CD14-positive monocyte (primary cell): ENCODE data around the gene SPSB2. TPM values are rescaled to one million over a fixed set of nuclear protein-coding genes. Genes with fewer than 3 reads are reported as not detected.
A peak's percentile ranks its signal among the peaks of the same experiment; 100 is the strongest.

ENCODE experiments used
- DNase-seq, 3 donors: peaks; one replicate each; pipeline ENCODE4 v3.0.0-alpha.2; 2011 to 2022
- H2AFZ ChIP-seq: 2 replicates; pipeline ENCODE4 v1.6.0; 2012; ENCODE audit warnings: mild to moderate bottlenecking, low read depth, low read length, inconsistent platforms; ENCODE audit not compliant: insufficient read depth, poor library complexity, severe bottlenecking
- H3K27ac ChIP-seq, 2 donors: 1 replicate in 1 of 2; 2 replicates in 1 of 2; pipeline ENCODE4 v1.5.1; 2012 to 2013; ENCODE audit warnings: low read length in 2 of 2, control low read depth in 1 of 2, inconsistent platforms in 1 of 2, low read depth in 1 of 2, mild to moderate bottlenecking in 1 of 2
- H3K27me3 ChIP-seq, 2 donors: one replicate each; pipeline versions ENCODE4 v1.6.0 to v1.6.1; 2011 to 2013; ENCODE audit warnings: low read length in 2 of 2; ENCODE audit not compliant: control insufficient read depth in 2 of 2, insufficient read depth in 2 of 2
- H3K36me3 ChIP-seq, 2 donors: replicated peaks in 1 of 2; 1 replicate in 1 of 2; 2 replicates in 1 of 2; pipeline versions ENCODE4 v1.5.1 to v1.6.1; 2012 to 2013; ENCODE audit warnings: low read length in 2 of 2, control low read depth in 1 of 2, inconsistent platforms in 1 of 2, mild to moderate bottlenecking in 1 of 2; ENCODE audit not compliant: insufficient read depth in 2 of 2, control insufficient read depth in 1 of 2
- H3K4me1 ChIP-seq, 2 donors: 1 replicate in 1 of 2; 2 replicates in 1 of 2; pipeline versions ENCODE4 v1.5.1 to v1.6.1; 2012 to 2013; ENCODE audit warnings: low read length in 2 of 2, control low read depth in 1 of 2, inconsistent platforms in 1 of 2, mild to moderate bottlenecking in 1 of 2, moderate library complexity in 1 of 2; ENCODE audit not compliant: insufficient read depth in 2 of 2, control insufficient read depth in 1 of 2
- H3K4me2 ChIP-seq: replicated peaks from 2 replicates; pipeline ENCODE3; 2012; ENCODE audit warnings: low read length, moderate library complexity, mild to moderate bottlenecking; ENCODE audit not compliant: poor library complexity, severe bottlenecking; ENCODE audit errors: extremely low read depth
- H3K4me3 ChIP-seq, 3 experiments: fragments of 200-600 bp in 1 of 3; sonication (generic) in 1 of 3; replicated peaks in 1 of 3; 1 replicate in 2 of 3; 2 replicates in 1 of 3; pipeline ENCODE4 v1.5.1; 2011 to 2013; ENCODE audit warnings: low read length in 3 of 3, mild to moderate bottlenecking in 3 of 3, control low read depth in 2 of 3, low read depth in 2 of 3, inconsistent platforms in 1 of 3, moderate library complexity in 1 of 3
- H3K79me2 ChIP-seq: 2 replicates; pipeline ENCODE4 v1.6.0; 2012; ENCODE audit warnings: mild to moderate bottlenecking, control low read depth, inconsistent platforms, low read length, moderate library complexity; ENCODE audit not compliant: insufficient read depth
- H3K9ac ChIP-seq: 2 replicates; pipeline ENCODE4 v1.6.0; 2017; ENCODE audit warnings: low read length, mild to moderate bottlenecking; ENCODE audit not compliant: insufficient read depth, poor library complexity, severe bottlenecking
- H3K9me3 ChIP-seq, 2 donors: replicated peaks in 1 of 2; 1 replicate in 1 of 2; 2 replicates in 1 of 2; pipeline versions ENCODE4 v1.5.1 to v1.6.1; 2012 to 2013; ENCODE audit warnings: low read length in 2 of 2, control low read depth in 1 of 2; ENCODE audit not compliant: control insufficient read depth in 1 of 2, insufficient read depth in 1 of 2
- H4K20me1 ChIP-seq: 2 replicates; pipeline ENCODE4 v1.6.0; 2012; ENCODE audit warnings: mild to moderate bottlenecking, low read length, control low read depth, moderate library complexity; ENCODE audit not compliant: insufficient read depth
- H3K27ac Mint-ChIP-seq, 7 donors: one replicate each; pipeline ENCODE4 v1.8.0; 2020; ENCODE audit warnings: mild to moderate bottlenecking in 7 of 7, mixed read lengths in 7 of 7, moderate library complexity in 6 of 7, inconsistent platforms in 2 of 7
- H3K27me3 Mint-ChIP-seq, 3 donors: one replicate each; pipeline ENCODE4 v1.8.0; 2021 to 2022; ENCODE audit warnings: low read depth in 3 of 3, mild to moderate bottlenecking in 3 of 3, mixed read lengths in 3 of 3, moderate library complexity in 3 of 3, inconsistent platforms in 1 of 3
- H3K36me3 Mint-ChIP-seq, 2 donors: one replicate each; pipeline ENCODE4 v1.8.0; 2020; ENCODE audit warnings: mixed read lengths in 2 of 2, inconsistent platforms in 1 of 2, mild to moderate bottlenecking in 1 of 2
- H3K4me1 Mint-ChIP-seq: one replicate; pipeline ENCODE4 v1.8.0; 2020; ENCODE audit warnings: mild to moderate bottlenecking, mixed read lengths
- H3K4me3 Mint-ChIP-seq, 2 donors: one replicate each; pipeline ENCODE4 v1.8.0; 2020; ENCODE audit warnings: mild to moderate bottlenecking in 2 of 2, mixed read lengths in 2 of 2, moderate library complexity in 1 of 2
- H3K9me3 Mint-ChIP-seq, 7 donors: one replicate each; pipeline ENCODE4 v1.8.0; 2020 to 2022; ENCODE audit warnings: mixed read lengths in 7 of 7, mild to moderate bottlenecking in 6 of 7, moderate library complexity in 6 of 7, inconsistent platforms in 2 of 7
- CTCF ChIP-seq: fragments of 200-600 bp; IDR thresholded peaks from one replicate; pipeline ENCODE4 v1.8.0; 2022; ENCODE audit warnings: antibody characterized with exemption, mild to moderate bottlenecking
- WGBS: methylation state at CpG from one replicate; pipeline ENCODE4 v1.1.5; 2013; ENCODE audit warnings: missing lambda C conversion rate; ENCODE audit not compliant: insufficient coverage; 5-methylcytosine and 5-hydroxymethylcytosine counted together
- intact Hi-C, 2 donors: fragments of 100-400 bp; cut with micrococcal nuclease; formaldehyde crosslinking; loops; one replicate each; pipeline versions ENCODE4 v1.15.0 to v1.15.1; 2023
- polyA plus RNA-seq, 3 donors: library from polyadenylated mRNA; depleted of rRNA in 1 of 3; unstranded in 2 of 3; stranded (reverse) in 1 of 3; fragments of 300-500 nt in 2 of 3; fragments of >200 nt in 1 of 3; fragmentation: Illumina TruSeq in 2 of 3; gene quantifications; 1 replicate in 2 of 3; 2 replicates in 1 of 3; pipeline ENCODE4 v1.2.3, GENCODE V29; 2012 to 2021

SPSB2 gene
- polyA plus RNA-seq, 3 donors = 4.7 to 6.9 (median 6.6) TPM

DNA sequence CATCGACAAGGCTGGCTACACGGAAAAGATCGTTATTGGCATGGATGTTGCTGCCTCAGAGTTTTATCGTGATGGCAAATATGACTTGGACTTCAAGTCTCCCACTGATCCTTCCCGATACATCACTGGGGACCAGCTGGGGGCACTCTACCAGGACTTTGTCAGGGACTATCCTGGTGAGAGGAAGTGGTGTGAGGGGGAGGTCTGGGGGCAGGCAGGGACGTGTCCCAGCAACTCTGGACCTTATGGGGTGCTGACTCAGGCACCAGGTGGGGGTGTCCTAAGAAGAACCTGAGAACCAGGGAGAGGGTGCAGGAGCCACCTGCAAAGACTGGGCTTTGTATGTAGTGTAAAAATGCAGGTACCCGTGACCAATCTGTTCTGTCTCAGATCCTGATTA lies 46.5 kb upstream of the SPSB2 start:
- H3K4me3 Mint-ChIP-seq = no peak overlapping the region
- Histone ChIP-seq H3K9me3 (peaks cover 0 to 10% of the 10 kb centered on the region in 2 donors), H3K4me1 (peaks cover 35 to 40% of the 10 kb centered on the region in 2 donors), H4K20me1 (no peaks in the 10 kb centered on the region), H3K9ac (no peak overlapping the region), H3K27me3 (peaks cover 6 to 35% of the 10 kb centered on the region in 2 donors), H3K27ac (no peak overlapping the region), H3K4me3 (no peak overlapping the region), H3K36me3 (no peaks in the 10 kb centered on the region), H3K4me2 (no peak overlapping the region), H3K79me2 (no peaks in the 10 kb centered on the region), H2AFZ (no peak overlapping the region)
- 71% methylated on average over 7 of the region's 7 CpGs for WGBS
- intact Hi-C loops = no loop called here
- peaks cover 0 to 6% of the 10 kb centered on the region in 2 donors for H3K36me3 Mint-ChIP-seq
- TF ChIP-seq CTCF = no peak
- H3K9me3 Mint-ChIP-seq = peaks cover 0 to 8% (median 2%) of the 10 kb centered on the region in 7 donors
- H3K27me3 Mint-ChIP-seq = peaks cover 44 to 53% (median 52%) of the 10 kb centered on the region in 3 donors
- peak overlapping the region in 1 of 7 donors; percentile 35 for H3K27ac Mint-ChIP-seq
- DNase-seq = no peak
- peaks cover 34% of the 10 kb centered on the region for H3K4me1 Mint-ChIP-seq

DNA sequence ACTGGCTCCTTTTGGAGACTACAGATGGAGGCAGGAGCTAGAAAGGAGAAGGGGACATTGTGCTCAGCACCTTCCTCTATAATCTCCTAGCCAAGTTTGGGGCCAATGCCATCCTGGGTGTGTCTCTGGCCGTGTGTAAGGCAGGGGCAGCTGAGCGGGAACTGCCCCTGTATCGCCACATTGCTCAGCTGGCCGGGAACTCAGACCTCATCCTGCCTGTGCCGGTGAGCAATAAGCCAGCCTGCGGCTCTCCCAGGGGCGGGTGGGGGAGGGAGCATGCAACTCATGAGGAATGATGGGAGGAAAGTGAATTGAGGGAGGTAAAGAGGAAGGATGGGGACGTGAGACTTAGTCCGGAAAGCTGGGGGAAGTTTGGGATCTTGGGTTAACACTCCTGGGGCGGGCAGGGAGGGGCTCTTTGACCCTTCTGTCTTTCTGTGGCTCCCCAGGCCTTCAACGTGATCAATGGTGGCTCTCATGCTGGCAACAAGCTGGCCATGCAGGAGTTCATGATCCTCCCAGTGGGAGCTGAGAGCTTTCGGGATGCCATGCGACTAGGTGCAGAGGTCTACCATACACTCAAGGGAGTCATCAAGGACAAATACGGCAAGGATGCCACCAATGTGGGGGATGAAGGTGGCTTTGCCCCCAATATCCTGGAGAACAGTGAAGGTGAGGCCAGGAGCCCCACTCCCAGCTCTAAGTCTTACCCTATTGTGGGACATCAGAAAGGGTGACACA lies 44.6 kb upstream of the SPSB2 start:
- H3K4me1 ChIP-seq = peaks cover 22 to 29% of the 10 kb centered on the region in 2 donors
- no peak for DNase-seq
- H3K4me3 ChIP-seq = no peak overlapping the region
- intact Hi-C loops = no loop called here
- no peak overlapping the region for H3K27ac Mint-ChIP-seq
- no peaks in the 10 kb centered on the region for H4K20me1 ChIP-seq
- H3K36me3 ChIP-seq = no peaks in the 10 kb centered on the region
- peaks cover 19 to 53% of the 10 kb centered on the region in 2 donors for H3K27me3 ChIP-seq
- H3K79me2 ChIP-seq = no peaks in the 10 kb centered on the region
- H3K36me3 Mint-ChIP-seq = peaks cover 0 to 13% of the 10 kb centered on the region in 2 donors
- peaks cover 29% of the 10 kb centered on the region for H3K4me1 Mint-ChIP-seq
- peaks cover 0 to 9% (median 5%) of the 10 kb centered on the region in 7 donors for H3K9me3 Mint-ChIP-seq
- TF ChIP-seq CTCF = no peak
- H2AFZ ChIP-seq = no peak overlapping the region
- H3K4me2 ChIP-seq = no peak overlapping the region
- peak overlapping the region in 1 of 2 donors; percentile 30 for H3K4me3 Mint-ChIP-seq
- H3K27ac ChIP-seq = no peak overlapping the region
- no peak overlapping the region for H3K9ac ChIP-seq
- 89% methylated on average over 13 of the region's 14 CpGs for WGBS
- peaks cover 0 to 10% of the 10 kb centered on the region in 2 donors for H3K9me3 ChIP-seq
- peaks cover 62 to 66% (median 63%) of the 10 kb centered on the region in 3 donors for H3K27me3 Mint-ChIP-seq
